Ascending aorta (tissue), 2 donors: ENCODE results near the gene ANKRD42. TPM values are rescaled to one million over a fixed set of nuclear protein-coding genes. Genes with fewer than 3 reads are reported as not detected.

Experiments used
- DNase-seq, 2 donors: peaks; one replicate each; pipeline ENCODE4 v3.0.0-alpha.2; 2019; ENCODE audit warnings: low spot score in 2 of 2
- H3K27ac ChIP-seq, 2 donors: fragments of 200-600 bp; sonication (generic); one replicate each; pipeline ENCODE4 v1.5.1; 2016 to 2017; ENCODE audit warnings: mild to moderate bottlenecking in 1 of 2
- H3K27me3 ChIP-seq: fragments of 200-600 bp; sonication (generic); one replicate; pipeline ENCODE4 v1.5.1; 2017
- H3K36me3 ChIP-seq, 2 donors: fragments of 200-600 bp; sonication (generic); one replicate each; pipeline ENCODE4 v1.5.1; 2016
- H3K4me1 ChIP-seq, 2 donors: fragments of 200-600 bp; sonication (generic); one replicate each; pipeline ENCODE4 v1.5.1; 2016 to 2017; ENCODE audit warnings: mild to moderate bottlenecking in 1 of 2
- H3K4me3 ChIP-seq, 2 donors: fragments of 200-600 bp; sonication (generic); one replicate each; pipeline ENCODE4 v1.5.1; 2016 to 2017; ENCODE audit warnings: mild to moderate bottlenecking in 1 of 2
- H3K9me3 ChIP-seq, 2 donors: fragments of 200-600 bp; sonication (generic); one replicate each; pipeline ENCODE4 v1.5.1; 2016
- intact Hi-C: fragments of 100-400 bp; cut with DNase I; formaldehyde crosslinking; loops from one replicate; pipeline ENCODE4 v1.15.1; 2023
- total RNA-seq: library from RNA; depleted of rRNA; stranded (reverse); fragments of >200 nt; gene quantifications from one replicate; pipeline ENCODE4 v1.1.0, GENCODE V29; 2016
- TF ChIP-seq, protein P1 (sequence below), 3 experiments: fragments of 200-600 bp in 2 of 3; fragments of 450-650 bp in 1 of 3; sonication (generic) in 2 of 3; IDR thresholded peaks; one replicate each; pipeline ENCODE4 v1.5.1; 2016 to 2019; ENCODE audit warnings: antibody characterized with exemption in 3 of 3, mild to moderate bottlenecking in 1 of 3, moderate library complexity in 1 of 3

Gene ANKRD42
- total RNA-seq, 1 donor from 2014 or later = 25.1 TPM

DNA sequence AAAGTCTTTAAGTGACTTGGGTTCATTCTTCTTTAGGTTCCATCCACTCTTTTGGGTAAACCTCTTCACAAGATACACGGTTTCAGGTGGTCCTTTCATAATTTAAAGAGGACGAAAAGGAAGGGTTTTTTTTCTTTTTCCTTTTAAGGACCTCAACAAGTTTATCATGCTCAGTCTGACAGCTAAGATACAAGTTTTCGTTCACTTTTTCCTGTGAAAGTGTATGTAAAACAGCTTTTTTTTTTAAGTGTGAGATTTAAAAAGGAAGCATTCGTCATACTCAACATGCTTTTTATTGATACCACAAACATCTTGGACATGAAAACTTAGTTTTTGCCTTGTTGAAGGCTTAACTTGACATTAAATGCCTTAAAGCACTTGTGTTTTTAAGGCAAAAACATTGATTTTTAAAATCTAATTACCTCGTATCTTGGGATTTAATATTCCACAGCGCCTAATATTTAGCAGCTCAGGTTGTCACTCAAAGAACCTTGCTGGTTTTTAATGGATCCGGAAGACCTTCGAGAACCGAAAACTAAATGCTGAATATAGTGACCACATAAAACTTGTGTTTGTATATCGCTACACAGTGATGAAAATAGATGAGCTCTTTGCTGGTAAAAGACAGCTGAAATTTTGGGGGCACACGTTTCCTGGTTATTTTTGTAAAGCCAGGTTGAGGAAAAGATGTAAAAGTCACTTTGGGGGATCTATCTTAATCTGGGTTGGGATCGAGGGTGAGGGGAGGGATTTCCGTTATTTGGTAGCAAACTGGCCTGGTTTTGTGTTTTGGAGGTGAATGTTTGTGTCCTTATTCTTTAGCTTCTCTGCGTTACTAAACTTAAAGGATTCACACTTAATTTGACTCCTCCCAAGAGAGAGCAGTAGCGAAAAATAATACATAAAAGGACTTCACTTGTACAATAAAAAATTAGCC, 34.3 kb upstream of the ANKRD42 start:
- peak overlapping the region; percentile 18 to 99 for H3K27ac ChIP-seq
- no peaks in the 10 kb centered on the region for H3K9me3 ChIP-seq
- intact Hi-C loops = loop anchor here (10.0 kb wide), 1 partner anchor 434 kb away; no protein-coding TSS in a partner anchor
- H3K4me3 ChIP-seq = peak overlapping the region; percentile 92 to 94
- peaks cover 2 to 4% of the 10 kb centered on the region in 2 donors for H3K36me3 ChIP-seq
- H3K27me3 ChIP-seq = no peaks in the 10 kb centered on the region
- TF ChIP-seq, protein P1, sequence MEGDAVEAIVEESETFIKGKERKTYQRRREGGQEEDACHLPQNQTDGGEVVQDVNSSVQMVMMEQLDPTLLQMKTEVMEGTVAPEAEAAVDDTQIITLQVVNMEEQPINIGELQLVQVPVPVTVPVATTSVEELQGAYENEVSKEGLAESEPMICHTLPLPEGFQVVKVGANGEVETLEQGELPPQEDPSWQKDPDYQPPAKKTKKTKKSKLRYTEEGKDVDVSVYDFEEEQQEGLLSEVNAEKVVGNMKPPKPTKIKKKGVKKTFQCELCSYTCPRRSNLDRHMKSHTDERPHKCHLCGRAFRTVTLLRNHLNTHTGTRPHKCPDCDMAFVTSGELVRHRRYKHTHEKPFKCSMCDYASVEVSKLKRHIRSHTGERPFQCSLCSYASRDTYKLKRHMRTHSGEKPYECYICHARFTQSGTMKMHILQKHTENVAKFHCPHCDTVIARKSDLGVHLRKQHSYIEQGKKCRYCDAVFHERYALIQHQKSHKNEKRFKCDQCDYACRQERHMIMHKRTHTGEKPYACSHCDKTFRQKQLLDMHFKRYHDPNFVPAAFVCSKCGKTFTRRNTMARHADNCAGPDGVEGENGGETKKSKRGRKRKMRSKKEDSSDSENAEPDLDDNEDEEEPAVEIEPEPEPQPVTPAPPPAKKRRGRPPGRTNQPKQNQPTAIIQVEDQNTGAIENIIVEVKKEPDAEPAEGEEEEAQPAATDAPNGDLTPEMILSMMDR (IDR thresholded peaks at IDR 0.05) = no peak
- no peak for DNase-seq
- peaks cover 8 to 20% of the 10 kb centered on the region in 2 donors for H3K4me1 ChIP-seq

DNA sequence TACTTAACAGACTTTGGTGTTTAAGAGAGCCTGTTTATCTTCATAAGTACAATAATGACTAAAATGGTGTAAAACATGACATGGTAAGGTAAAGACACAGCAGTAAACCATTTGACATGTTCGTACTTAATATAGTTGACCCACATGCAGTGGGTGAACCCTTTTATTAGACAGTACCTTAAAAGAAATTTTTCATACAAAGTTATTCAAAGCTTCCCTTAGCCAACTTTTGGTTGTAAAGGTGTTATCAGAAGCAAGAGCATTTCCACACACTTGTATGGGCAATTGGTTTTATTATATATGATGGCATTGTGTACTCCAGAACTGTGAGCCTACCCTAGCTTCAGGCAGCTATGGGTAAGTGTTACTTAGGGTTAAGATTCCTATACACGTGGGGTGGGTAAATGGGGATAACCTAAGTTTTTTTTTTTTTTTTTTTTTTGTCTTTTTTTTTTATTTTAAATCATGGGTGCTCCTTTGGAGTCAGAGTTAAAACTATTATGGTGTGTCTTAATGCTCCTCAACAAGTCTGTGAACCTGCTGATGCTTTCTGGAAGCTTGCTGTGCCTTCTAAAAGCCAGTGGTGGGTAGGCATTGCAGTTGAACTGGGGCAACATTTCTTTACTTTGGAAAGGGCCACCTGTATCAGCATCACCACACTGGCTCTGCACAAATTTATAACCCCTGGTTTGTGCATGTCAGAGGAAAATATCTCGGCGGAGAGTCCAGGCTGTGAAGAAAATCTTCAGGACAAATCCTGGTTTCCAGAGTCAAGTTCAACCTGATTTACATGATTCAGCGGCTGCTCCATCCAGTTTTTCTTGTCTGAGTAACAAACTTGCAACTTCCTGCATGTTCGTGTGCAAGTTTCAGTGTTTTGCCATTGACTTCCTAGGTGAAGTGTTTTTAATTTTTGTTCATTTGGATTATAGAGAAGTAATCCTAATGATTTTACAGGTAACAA, 33.3 kb upstream of the ANKRD42 start:
- TF ChIP-seq, protein P1 (IDR thresholded peaks at IDR 0.05) = no peak
- Histone ChIP-seq H3K4me3 (peak overlapping the region; percentile 92 to 94), H3K4me1 (peaks cover 8 to 22% of the 10 kb centered on the region in 2 donors), H3K27me3 (no peaks in the 10 kb centered on the region), H3K27ac (peak overlapping the region in 1 of 2 donors; percentile 99), H3K36me3 (peaks cover 11 to 13% of the 10 kb centered on the region in 2 donors), H3K9me3 (no peaks in the 10 kb centered on the region)
- intact Hi-C loops = loop anchor here (10.0 kb wide), 1 partner anchor 435 kb away; no protein-coding TSS in a partner anchor
- no peak for DNase-seq

DNA sequence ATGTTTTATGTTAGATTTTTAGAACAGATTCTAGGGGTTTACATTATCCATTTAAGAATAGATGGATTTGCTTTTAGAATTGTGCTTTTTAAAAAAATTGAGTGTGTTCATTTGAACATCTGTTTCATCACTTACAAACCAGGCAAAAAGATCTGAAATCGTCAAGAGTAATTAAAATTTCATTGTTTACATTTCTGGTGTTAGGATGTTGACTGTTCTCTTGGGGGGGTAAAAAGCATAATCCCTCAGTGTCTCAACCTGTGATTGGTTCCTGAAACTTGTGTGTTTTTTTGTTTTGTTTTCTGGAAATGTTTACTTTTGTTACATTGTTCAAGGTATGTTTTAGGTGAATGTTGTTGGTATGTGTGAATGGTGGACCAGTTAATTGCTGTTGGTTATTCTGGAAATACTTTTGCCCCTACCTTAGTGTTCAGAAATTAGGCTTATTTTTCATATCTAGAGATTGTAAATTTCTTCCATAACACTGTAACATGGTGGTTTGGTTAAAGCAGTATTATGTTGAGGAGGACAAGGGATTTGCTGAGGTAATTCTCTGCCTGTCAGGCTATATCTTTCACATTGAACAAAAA, 31.8 kb upstream of the ANKRD42 start:
- Histone ChIP-seq H3K27ac (peak overlapping the region in 1 of 2 donors; percentile 58), H3K27me3 (no peaks in the 10 kb centered on the region), H3K36me3 (peaks cover 22 to 29% of the 10 kb centered on the region in 2 donors), H3K4me3 (peak overlapping the region in 1 of 2 donors; percentile 92), H3K9me3 (no peaks in the 10 kb centered on the region), H3K4me1 (peaks cover 2 to 23% of the 10 kb centered on the region in 2 donors)
- no peak for DNase-seq
- intact Hi-C loops = no loop called here
- TF ChIP-seq, protein P1 (IDR thresholded peaks at IDR 0.05) = no peak

DNA sequence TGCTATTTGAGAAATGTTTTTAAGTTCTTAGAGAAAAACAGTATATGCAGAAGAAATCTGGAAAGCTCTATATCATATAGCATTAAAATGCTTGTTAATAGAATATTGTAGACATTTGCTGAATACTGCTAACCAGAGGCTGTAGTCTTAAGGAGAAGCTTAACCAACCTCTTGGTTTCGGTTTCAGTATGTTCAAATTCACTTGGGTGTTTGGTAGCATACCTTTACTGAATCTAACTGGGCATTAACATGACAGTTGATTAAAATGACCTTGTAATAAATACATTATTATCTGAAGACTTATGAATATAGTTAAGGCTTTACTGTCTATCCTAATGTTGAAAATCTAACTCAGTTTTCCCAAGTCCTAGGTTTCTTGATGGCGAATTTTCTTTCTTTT, 31.1 kb upstream of the ANKRD42 start:
- Histone ChIP-seq H3K4me3 (no peak overlapping the region), H3K27ac (peak overlapping the region in 1 of 2 donors; percentile 58), H3K4me1 (peaks cover 2 to 23% of the 10 kb centered on the region in 2 donors), H3K27me3 (no peaks in the 10 kb centered on the region), H3K9me3 (no peaks in the 10 kb centered on the region), H3K36me3 (peaks cover 28 to 35% of the 10 kb centered on the region in 2 donors)
- intact Hi-C loops = no loop called here
- no peak for DNase-seq
- TF ChIP-seq, protein P1 (IDR thresholded peaks at IDR 0.05) = no peak
